Measurements from ENCODE around the gene GAS2L1. TPM values are rescaled to one million over a fixed set of nuclear protein-coding genes. Genes with fewer than 3 reads are reported as not detected.

Gene GAS2L1
- total RNA-seq, 1 donor: 11.6 TPM

GRCh38 chr22:29299136-29299900 lies 7.1 kb upstream of the GAS2L1 start:
- DNase-seq (ENCODE audit: insufficient read length, low spot score, missing footprints): peak; percentile 23
- TF ChIP-seq CTCF (IDR thresholded peaks at IDR 0.05; ENCODE audit: extremely low read depth, low read depth, low read length): no peak
- no peak overlapping the region for H3K27ac ChIP-seq (ENCODE audit: low read depth, low read length)
- H3K27me3 ChIP-seq (ENCODE audit: insufficient read depth, low read length): no peaks in the 10 kb centered on the region
- no peaks in the 10 kb centered on the region for H3K4me1 ChIP-seq (ENCODE audit: insufficient read depth, low read length)
- peaks cover 66% of the 10 kb centered on the region for H3K36me3 ChIP-seq (ENCODE audit: insufficient read depth, low read length)
- peaks cover 37% of the 10 kb centered on the region for H4K20me1 ChIP-seq (ENCODE audit: insufficient read depth, low read length)
- H3K4me2 ChIP-seq (ENCODE audit: insufficient read depth, low read length): no peak overlapping the region
- no peaks in the 10 kb centered on the region for H3K9me3 ChIP-seq (ENCODE audit: low read depth, low read length)
- no peak overlapping the region for H2AFZ ChIP-seq (ENCODE audit: low read length)
- no peak overlapping the region for H3K4me3 ChIP-seq (ENCODE audit: insufficient read depth, low read length)
- peaks cover 3% of the 10 kb centered on the region for H3K79me2 ChIP-seq (ENCODE audit: insufficient read depth, low read length)

- Histone ChIP-seq H3K4me2 (ENCODE audit: insufficient read depth, low read length) (no peak overlapping the region), H3K9me3 (ENCODE audit: low read depth, low read length) (no peaks in the 10 kb centered on the region), H3K27me3 (ENCODE audit: insufficient read depth, low read length) (no peaks in the 10 kb centered on the region), H3K4me1 (ENCODE audit: insufficient read depth, low read length) (no peaks in the 10 kb centered on the region), H3K4me3 (ENCODE audit: insufficient read depth, low read length) (no peak overlapping the region), H3K27ac (ENCODE audit: low read depth, low read length) (no peak overlapping the region), H3K36me3 (ENCODE audit: insufficient read depth, low read length) (peaks cover 56% of the 10 kb centered on the region), H2AFZ (ENCODE audit: low read length) (no peak overlapping the region), H3K79me2 (ENCODE audit: insufficient read depth, low read length) (peaks cover 3% of the 10 kb centered on the region), H4K20me1 (ENCODE audit: insufficient read depth, low read length) (peaks cover 37% of the 10 kb centered on the region)
- peak; percentile 65 for DNase-seq (ENCODE audit: insufficient read length, low spot score, missing footprints)
- TF ChIP-seq CTCF (IDR thresholded peaks at IDR 0.05; ENCODE audit: extremely low read depth, low read depth, low read length): no peak
Observed at GRCh38 chr22:29300467-29300806, 6.0 kb upstream of the GAS2L1 start.

GRCh38 chr22:29300807-29301601 lies 5.4 kb upstream of the GAS2L1 start:
- Histone ChIP-seq H3K36me3 (ENCODE audit: insufficient read depth, low read length) (peaks cover 50% of the 10 kb centered on the region), H3K27me3 (ENCODE audit: insufficient read depth, low read length) (no peaks in the 10 kb centered on the region), H3K4me1 (ENCODE audit: insufficient read depth, low read length) (no peaks in the 10 kb centered on the region), H3K4me3 (ENCODE audit: insufficient read depth, low read length) (no peak overlapping the region), H3K79me2 (ENCODE audit: insufficient read depth, low read length) (no peaks in the 10 kb centered on the region), H3K4me2 (ENCODE audit: insufficient read depth, low read length) (no peak overlapping the region), H3K27ac (ENCODE audit: low read depth, low read length) (no peak overlapping the region), H2AFZ (ENCODE audit: low read length) (no peak overlapping the region), H4K20me1 (ENCODE audit: insufficient read depth, low read length) (peaks cover 34% of the 10 kb centered on the region), H3K9me3 (ENCODE audit: low read depth, low read length) (no peaks in the 10 kb centered on the region)
- peak; percentile 53 for DNase-seq (ENCODE audit: insufficient read length, low spot score, missing footprints)
- no peak for TF ChIP-seq CTCF (IDR thresholded peaks at IDR 0.05; ENCODE audit: extremely low read depth, low read depth, low read length)
